ENCODE measurements around the gene TRNAU1AP.
"Not testable (repeated sequence)": the region's sequence is repeated elsewhere in the genome, so short reads cannot be mapped to it uniquely, and the experiment has no call there.

GRCh38 chr1:28514445-28514933, 38.4 kb upstream of the TRNAU1AP start:
- TF ChIP-seq, protein P1, sequence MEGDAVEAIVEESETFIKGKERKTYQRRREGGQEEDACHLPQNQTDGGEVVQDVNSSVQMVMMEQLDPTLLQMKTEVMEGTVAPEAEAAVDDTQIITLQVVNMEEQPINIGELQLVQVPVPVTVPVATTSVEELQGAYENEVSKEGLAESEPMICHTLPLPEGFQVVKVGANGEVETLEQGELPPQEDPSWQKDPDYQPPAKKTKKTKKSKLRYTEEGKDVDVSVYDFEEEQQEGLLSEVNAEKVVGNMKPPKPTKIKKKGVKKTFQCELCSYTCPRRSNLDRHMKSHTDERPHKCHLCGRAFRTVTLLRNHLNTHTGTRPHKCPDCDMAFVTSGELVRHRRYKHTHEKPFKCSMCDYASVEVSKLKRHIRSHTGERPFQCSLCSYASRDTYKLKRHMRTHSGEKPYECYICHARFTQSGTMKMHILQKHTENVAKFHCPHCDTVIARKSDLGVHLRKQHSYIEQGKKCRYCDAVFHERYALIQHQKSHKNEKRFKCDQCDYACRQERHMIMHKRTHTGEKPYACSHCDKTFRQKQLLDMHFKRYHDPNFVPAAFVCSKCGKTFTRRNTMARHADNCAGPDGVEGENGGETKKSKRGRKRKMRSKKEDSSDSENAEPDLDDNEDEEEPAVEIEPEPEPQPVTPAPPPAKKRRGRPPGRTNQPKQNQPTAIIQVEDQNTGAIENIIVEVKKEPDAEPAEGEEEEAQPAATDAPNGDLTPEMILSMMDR (IDR thresholded peaks at IDR 0.05) = not testable (repeated sequence)
- TF ChIP-seq POLR2A (IDR thresholded peaks at IDR 0.05) = not testable (repeated sequence)

Data from lower leg skin (tissue), 3 donors.